ENCODE results near the gene NPLOC4. TPM values are rescaled to one million over a fixed set of nuclear protein-coding genes. Genes with fewer than 3 reads are reported as not detected.

NPLOC4 gene
- total RNA-seq, 4 donors from 2014 or later = 176 to 290 (median 263) TPM

DNA sequence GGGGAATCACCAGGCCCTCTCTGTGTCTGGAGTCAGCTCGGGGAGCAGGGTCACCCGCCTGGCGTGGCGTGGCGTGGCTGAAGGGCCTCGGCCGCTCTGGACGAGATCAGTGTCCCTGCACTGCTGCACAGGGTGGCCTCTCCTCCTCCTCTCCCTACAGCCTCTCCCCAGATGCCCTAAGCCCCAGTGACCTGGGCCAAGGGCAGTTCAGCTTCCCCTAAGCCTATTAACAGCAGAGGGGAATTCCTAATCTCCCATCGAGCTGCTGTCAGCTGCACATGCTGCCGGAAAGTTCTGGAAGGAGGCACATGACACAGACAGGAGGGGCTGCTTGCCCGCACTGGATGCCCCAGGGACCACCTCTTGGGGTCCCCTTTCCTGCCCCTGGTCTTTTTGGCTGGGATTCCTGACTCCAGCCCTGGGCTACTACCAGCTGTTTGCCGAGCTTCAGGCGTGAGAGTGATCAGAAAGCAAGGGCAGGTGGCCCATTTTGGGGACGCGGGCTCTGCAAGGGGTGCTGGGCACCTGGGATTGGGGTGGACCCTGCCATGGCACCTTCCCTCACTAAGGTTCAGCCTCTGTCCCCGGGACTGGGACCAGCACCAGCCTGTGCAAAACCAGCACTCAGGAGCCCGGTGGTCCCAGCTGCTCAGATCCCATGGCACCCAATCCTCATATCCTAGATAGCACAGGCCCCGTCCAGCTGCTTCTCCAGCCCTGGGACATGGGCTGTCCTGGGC is 18.6 kb upstream of the NPLOC4 start:
- TF ChIP-seq, protein P1, sequence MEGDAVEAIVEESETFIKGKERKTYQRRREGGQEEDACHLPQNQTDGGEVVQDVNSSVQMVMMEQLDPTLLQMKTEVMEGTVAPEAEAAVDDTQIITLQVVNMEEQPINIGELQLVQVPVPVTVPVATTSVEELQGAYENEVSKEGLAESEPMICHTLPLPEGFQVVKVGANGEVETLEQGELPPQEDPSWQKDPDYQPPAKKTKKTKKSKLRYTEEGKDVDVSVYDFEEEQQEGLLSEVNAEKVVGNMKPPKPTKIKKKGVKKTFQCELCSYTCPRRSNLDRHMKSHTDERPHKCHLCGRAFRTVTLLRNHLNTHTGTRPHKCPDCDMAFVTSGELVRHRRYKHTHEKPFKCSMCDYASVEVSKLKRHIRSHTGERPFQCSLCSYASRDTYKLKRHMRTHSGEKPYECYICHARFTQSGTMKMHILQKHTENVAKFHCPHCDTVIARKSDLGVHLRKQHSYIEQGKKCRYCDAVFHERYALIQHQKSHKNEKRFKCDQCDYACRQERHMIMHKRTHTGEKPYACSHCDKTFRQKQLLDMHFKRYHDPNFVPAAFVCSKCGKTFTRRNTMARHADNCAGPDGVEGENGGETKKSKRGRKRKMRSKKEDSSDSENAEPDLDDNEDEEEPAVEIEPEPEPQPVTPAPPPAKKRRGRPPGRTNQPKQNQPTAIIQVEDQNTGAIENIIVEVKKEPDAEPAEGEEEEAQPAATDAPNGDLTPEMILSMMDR (IDR thresholded peaks at IDR 0.05 in 4 of 5, conservative IDR thresholded peaks at IDR 0.05 in 1 of 5) = no peak
- no peak for TF ChIP-seq POLR2A (IDR thresholded peaks at IDR 0.05)
- in situ Hi-C loops (cut with MboI; ENCODE audit: low sequenced_read_pairs in 4 of 4) (no loop called here), intact Hi-C loops (cut with DNase I; ENCODE audit: low total_unique reads) (no loop called here)
- DNase-seq (no peak), ATAC-seq (no peak)
- Histone ChIP-seq H3K27me3 (peaks cover under 1 to 16% (median 8%) of the 10 kb centered on the region in 3 donors), H3K9me3 (no peaks in the 10 kb centered on the region), H3K4me3 (no peak overlapping the region), H3K4me1 (no peaks in the 10 kb centered on the region), H3K36me3 (no peaks in the 10 kb centered on the region), H3K27ac (no peak overlapping the region)

GRCh38 chr17:81652906-81653771 is 16.2 kb upstream of the NPLOC4 start:
- Histone ChIP-seq H3K36me3 (no peaks in the 10 kb centered on the region), H3K4me3 (no peak overlapping the region), H3K27ac (no peak overlapping the region), H3K9me3 (no peaks in the 10 kb centered on the region), H3K4me1 (no peaks in the 10 kb centered on the region), H3K27me3 (peaks cover 23 to 37% (median 31%) of the 10 kb centered on the region in 3 donors)
- intact Hi-C loops (cut with DNase I; ENCODE audit: low total_unique reads) (no loop called here), in situ Hi-C loops (cut with MboI; ENCODE audit: low sequenced_read_pairs in 4 of 4) (no loop called here)
- DNase-seq (no peak), ATAC-seq (no peak)
- TF ChIP-seq, protein P1 (IDR thresholded peaks at IDR 0.05 in 4 of 5, conservative IDR thresholded peaks at IDR 0.05 in 1 of 5) = no peak
- TF ChIP-seq POLR2A (IDR thresholded peaks at IDR 0.05) = no peak

GRCh38 chr17:81651692-81652091 is 14.8 kb upstream of the NPLOC4 start:
- Histone ChIP-seq H3K27ac (no peak overlapping the region), H3K4me1 (no peaks in the 10 kb centered on the region), H3K4me3 (no peak overlapping the region), H3K9me3 (no peaks in the 10 kb centered on the region), H3K36me3 (no peaks in the 10 kb centered on the region), H3K27me3 (peaks cover 31 to 38% (median 38%) of the 10 kb centered on the region in 3 donors)
- ATAC-seq = no peak
- DNase-seq = no peak
- intact Hi-C loops (cut with DNase I; ENCODE audit: low total_unique reads) (no loop called here), in situ Hi-C loops (cut with MboI; ENCODE audit: low sequenced_read_pairs in 4 of 4) (no loop called here)
- TF ChIP-seq POLR2A (IDR thresholded peaks at IDR 0.05) = no peak
- TF ChIP-seq, protein P1 (IDR thresholded peaks at IDR 0.05 in 4 of 5, conservative IDR thresholded peaks at IDR 0.05 in 1 of 5) = no peak

DNA sequence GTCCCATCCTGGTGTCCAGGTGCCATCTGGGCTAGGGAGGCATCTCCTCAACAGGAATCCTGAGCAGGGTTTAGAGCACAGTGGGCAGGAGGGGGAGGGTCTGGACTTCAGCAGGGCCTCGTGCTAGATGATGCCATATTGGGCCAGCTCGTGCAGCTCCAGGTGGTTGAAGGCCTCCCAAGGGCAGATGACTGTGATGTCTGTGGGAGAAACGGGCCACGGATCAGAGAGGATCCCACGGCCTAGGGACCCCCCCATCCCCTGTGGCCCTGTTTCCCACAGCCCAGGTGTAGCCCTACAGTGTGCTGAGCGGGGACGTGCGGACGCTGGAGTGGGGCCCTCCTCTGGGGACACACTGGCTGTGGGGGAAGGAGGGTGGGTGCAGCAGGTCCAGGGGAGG is 14.0 kb upstream of the NPLOC4 start:
- H3K36me3 ChIP-seq = no peaks in the 10 kb centered on the region
- no peak for DNase-seq
- ATAC-seq = no peak
- TF ChIP-seq, protein P1 (IDR thresholded peaks at IDR 0.05 in 4 of 5, conservative IDR thresholded peaks at IDR 0.05 in 1 of 5) = no peak
- TF ChIP-seq POLR2A (IDR thresholded peaks at IDR 0.05) = no peak
- H3K9me3 ChIP-seq = no peaks in the 10 kb centered on the region
- peaks cover 31 to 38% (median 38%) of the 10 kb centered on the region in 3 donors for H3K27me3 ChIP-seq
- H3K27ac ChIP-seq = no peak overlapping the region
- H3K4me3 ChIP-seq = no peak overlapping the region
- H3K4me1 ChIP-seq = no peaks in the 10 kb centered on the region
- in situ Hi-C loops (cut with MboI; ENCODE audit: low sequenced_read_pairs in 4 of 4) (no loop called here), intact Hi-C loops (cut with DNase I; ENCODE audit: low total_unique reads) (no loop called here)

Data from gastrocnemius medialis (tissue), 4 donors.